ENCODE results near the gene PSMB3. TPM values are rescaled to one million over a fixed set of nuclear protein-coding genes. Genes with fewer than 3 reads are reported as not detected.

Gene PSMB3
- total and polyA plus RNA-seq, 9 of the 15 experiments (the other 6 are each of a cell fraction or from before 2014, with no cell fraction given), result 460 to 2,775 (median 574) TPM

DNA sequence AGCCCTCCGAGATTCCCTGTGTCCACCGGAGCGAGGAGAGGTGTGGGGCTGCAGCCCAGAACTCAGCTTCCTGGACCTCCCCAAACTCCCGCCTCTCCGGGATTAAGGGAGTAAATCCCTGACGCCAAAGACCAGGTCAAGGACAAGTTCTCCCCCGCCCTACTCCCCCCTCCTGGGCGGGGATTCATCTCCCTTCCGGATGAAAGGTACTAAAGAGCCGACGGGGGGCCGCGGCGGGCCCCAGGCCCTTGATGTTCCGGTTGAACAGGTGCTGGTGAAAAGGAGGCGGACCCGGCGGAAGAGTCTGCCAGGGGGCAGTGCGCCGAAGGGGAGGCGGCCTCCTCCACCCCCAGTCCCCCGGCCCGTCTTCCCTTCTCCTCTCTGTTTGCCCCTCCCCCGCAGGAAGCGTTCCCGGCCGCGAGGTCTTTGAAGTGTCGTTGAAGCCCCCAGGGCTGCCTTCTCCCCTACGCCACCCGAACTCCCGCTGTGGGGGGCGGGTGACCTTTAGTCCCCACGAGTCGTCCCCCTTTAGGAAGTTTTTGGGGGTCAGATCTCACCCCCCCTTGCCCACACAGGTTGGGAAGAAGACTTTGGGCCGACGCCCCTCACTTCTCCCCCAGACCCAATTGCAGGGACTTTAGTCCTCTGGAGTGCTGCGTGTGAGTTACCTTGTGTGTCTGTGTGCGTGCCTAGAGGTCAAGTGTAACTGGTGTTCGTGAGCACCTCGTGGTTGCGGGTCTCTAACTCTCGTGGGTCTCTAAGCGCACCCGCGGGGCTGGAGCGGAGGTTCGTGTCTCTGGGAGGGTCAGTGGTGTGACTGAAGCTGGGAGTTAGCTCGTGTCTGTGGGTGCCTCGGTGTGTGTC is 48.6 kb upstream of the PSMB3 start (continued):
- TF ChIP-seq, protein P1, sequence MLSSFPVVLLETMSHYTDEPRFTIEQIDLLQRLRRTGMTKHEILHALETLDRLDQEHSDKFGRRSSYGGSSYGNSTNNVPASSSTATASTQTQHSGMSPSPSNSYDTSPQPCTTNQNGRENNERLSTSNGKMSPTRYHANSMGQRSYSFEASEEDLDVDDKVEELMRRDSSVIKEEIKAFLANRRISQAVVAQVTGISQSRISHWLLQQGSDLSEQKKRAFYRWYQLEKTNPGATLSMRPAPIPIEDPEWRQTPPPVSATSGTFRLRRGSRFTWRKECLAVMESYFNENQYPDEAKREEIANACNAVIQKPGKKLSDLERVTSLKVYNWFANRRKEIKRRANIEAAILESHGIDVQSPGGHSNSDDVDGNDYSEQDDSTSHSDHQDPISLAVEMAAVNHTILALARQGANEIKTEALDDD (IDR thresholded peaks at IDR 0.05), result 0 out of 2 replicates have a peak, but pooled peaks have one; percentile 36
- peak; percentile 39 for TF ChIP-seq TAF9B (IDR thresholded peaks at IDR 0.05; ENCODE audit: partially characterized antibody)
- TF ChIP-seq, protein P2, sequence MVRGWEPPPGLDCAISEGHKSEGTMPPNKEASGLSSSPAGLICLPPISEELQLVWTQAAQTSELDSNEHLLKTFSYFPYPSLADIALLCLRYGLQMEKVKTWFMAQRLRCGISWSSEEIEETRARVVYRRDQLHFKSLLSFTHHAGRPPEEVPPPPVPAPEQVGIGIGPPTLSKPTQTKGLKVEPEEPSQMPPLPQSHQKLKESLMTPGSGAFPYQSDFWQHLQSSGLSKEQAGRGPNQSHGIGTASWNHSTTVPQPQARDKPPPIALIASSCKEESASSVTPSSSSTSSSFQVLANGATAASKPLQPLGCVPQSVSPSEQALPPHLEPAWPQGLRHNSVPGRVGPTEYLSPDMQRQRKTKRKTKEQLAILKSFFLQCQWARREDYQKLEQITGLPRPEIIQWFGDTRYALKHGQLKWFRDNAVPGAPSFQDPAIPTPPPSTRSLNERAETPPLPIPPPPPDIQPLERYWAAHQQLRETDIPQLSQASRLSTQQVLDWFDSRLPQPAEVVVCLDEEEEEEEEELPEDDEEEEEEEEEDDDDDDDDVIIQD (CRISPR knock-in tag; IDR thresholded peaks at IDR 0.05), result no peak
- TF ChIP-seq MXI1 (IDR thresholded peaks at IDR 0.05; ENCODE audit: low read depth, low read length), result peak; percentile 37; the same call in 1 of the 2 replicates
- TF ChIP-seq, protein P3, sequence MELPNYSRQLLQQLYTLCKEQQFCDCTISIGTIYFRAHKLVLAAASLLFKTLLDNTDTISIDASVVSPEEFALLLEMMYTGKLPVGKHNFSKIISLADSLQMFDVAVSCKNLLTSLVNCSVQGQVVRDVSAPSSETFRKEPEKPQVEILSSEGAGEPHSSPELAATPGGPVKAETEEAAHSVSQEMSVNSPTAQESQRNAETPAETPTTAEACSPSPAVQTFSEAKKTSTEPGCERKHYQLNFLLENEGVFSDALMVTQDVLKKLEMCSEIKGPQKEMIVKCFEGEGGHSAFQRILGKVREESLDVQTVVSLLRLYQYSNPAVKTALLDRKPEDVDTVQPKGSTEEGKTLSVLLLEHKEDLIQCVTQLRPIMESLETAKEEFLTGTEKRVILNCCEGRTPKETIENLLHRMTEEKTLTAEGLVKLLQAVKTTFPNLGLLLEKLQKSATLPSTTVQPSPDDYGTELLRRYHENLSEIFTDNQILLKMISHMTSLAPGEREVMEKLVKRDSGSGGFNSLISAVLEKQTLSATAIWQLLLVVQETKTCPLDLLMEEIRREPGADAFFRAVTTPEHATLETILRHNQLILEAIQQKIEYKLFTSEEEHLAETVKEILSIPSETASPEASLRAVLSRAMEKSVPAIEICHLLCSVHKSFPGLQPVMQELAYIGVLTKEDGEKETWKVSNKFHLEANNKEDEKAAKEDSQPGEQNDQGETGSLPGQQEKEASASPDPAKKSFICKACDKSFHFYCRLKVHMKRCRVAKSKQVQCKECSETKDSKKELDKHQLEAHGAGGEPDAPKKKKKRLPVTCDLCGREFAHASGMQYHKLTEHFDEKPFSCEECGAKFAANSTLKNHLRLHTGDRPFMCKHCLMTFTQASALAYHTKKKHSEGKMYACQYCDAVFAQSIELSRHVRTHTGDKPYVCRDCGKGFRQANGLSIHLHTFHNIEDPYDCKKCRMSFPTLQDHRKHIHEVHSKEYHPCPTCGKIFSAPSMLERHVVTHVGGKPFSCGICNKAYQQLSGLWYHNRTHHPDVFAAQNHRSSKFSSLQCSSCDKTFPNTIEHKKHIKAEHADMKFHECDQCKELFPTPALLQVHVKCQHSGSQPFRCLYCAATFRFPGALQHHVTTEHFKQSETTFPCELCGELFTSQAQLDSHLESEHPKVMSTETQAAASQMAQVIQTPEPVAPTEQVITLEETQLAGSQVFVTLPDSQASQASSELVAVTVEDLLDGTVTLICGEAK (IDR thresholded peaks at IDR 0.05), result peak; percentile 39; the same call in 1 of the 2 replicates
- TF ChIP-seq, protein P3 (CRISPR knock-in tag; IDR thresholded peaks at IDR 0.05), result no peak
- TF ChIP-seq EP300 (IDR thresholded peaks at IDR 0.05; ENCODE audit: low read length), result peak; percentile 35
- no peak for TF ChIP-seq SMARCE1 (IDR thresholded peaks at IDR 0.05)
- peak; percentile 48 for TF ChIP-seq NEUROD1 (IDR thresholded peaks at IDR 0.05; ENCODE audit: borderline replicate concordance, low read depth, low read length, partially characterized antibody)
- TF ChIP-seq, protein P4, sequence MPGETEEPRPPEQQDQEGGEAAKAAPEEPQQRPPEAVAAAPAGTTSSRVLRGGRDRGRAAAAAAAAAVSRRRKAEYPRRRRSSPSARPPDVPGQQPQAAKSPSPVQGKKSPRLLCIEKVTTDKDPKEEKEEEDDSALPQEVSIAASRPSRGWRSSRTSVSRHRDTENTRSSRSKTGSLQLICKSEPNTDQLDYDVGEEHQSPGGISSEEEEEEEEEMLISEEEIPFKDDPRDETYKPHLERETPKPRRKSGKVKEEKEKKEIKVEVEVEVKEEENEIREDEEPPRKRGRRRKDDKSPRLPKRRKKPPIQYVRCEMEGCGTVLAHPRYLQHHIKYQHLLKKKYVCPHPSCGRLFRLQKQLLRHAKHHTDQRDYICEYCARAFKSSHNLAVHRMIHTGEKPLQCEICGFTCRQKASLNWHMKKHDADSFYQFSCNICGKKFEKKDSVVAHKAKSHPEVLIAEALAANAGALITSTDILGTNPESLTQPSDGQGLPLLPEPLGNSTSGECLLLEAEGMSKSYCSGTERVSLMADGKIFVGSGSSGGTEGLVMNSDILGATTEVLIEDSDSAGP (CRISPR knock-in tag; IDR thresholded peaks at IDR 0.05), result no peak

Data from K562 (cell line).